GM21390 (cell line): ENCODE measurements around the gene HSDL2.
A peak's percentile ranks its signal among the peaks of the same experiment; 100 is the strongest.

Experiments used
- ATAC-seq: cut with Tn5 transposase; IDR thresholded peaks from one replicate; pipeline ENCODE4 v1.9.1; 2021; ENCODE audit not compliant: unreplicated experiment

The HSDL2 gene

GRCh38 chr9:112380102-112380824 lies at the start of gene HSDL2:
HSDL2 (plus strand) TSS chr9:112380108; CDS start chr9:112380164, 56 bp downstream.
- peak; percentile 18 for ATAC-seq

- ATAC-seq = no peak
Measured at GRCh38 chr9:112331674-112331952, 48.3 kb upstream of the HSDL2 start.

GRCh38 chr9:112332214-112332613 lies 47.7 kb upstream of the HSDL2 start:
- no peak for ATAC-seq

- no peak for ATAC-seq
Measured at GRCh38 chr9:112332674-112332976, 47.3 kb upstream of the HSDL2 start.

GRCh38 chr9:112332977-112333638 lies 46.8 kb upstream of the HSDL2 start, which contains the start of gene PTBP3:
PTBP3 (minus strand) TSS chr9:112333619; CDS start chr9:112297865, 35,754 bp downstream.
- peak; percentile 56 for ATAC-seq

GRCh38 chr9:112333639-112334431 lies 46.1 kb upstream of the HSDL2 start:
- ATAC-seq = peak; percentile 72

- no peak for ATAC-seq
Measured at GRCh38 chr9:112334432-112334841, 45.5 kb upstream of the HSDL2 start.

GRCh38 chr9:112337547-112337946 lies 42.4 kb upstream of the HSDL2 start:
- no peak for ATAC-seq

- no peak for ATAC-seq
Measured at GRCh38 chr9:112338561-112338960, 41.3 kb upstream of the HSDL2 start.

GRCh38 chr9:112339886-112340285 lies 40.0 kb upstream of the HSDL2 start:
- no peak for ATAC-seq

GRCh38 chr9:112341730-112342129 lies 38.2 kb upstream of the HSDL2 start:
- ATAC-seq = no peak

- ATAC-seq = no peak
Measured at GRCh38 chr9:112348257-112349007, 31.5 kb upstream of the HSDL2 start.

- ATAC-seq = no peak
Measured at GRCh38 chr9:112349008-112349333, 30.9 kb upstream of the HSDL2 start.

- ATAC-seq = no peak
Measured at GRCh38 chr9:112351184-112351583, 28.7 kb upstream of the HSDL2 start.

- ATAC-seq = no peak
Measured at GRCh38 chr9:112352209-112352608, 27.7 kb upstream of the HSDL2 start.

- no peak for ATAC-seq
Measured at GRCh38 chr9:112354081-112354743, 25.7 kb upstream of the HSDL2 start.

- no peak for ATAC-seq
Measured at GRCh38 chr9:112355427-112355897, 24.4 kb upstream of the HSDL2 start.

- no peak for ATAC-seq
Measured at GRCh38 chr9:112360047-112360804, 19.7 kb upstream of the HSDL2 start.

- ATAC-seq = no peak
Measured at GRCh38 chr9:112361601-112362000, 18.3 kb upstream of the HSDL2 start.

- ATAC-seq = no peak
Measured at GRCh38 chr9:112364761-112365160, 15.1 kb upstream of the HSDL2 start.
